Left lung (tissue), 10 donors: Measurements from ENCODE around the gene ELK3. TPM values are rescaled to one million over a fixed set of nuclear protein-coding genes. Genes with fewer than 3 reads are reported as not detected.

ENCODE experiments used
- ATAC-seq: fragments of 200-7000 bp; cut with Tn5 transposase; one replicate; pipeline ENCODE4 v1.9.1; 2020; ENCODE audit warnings: moderate library complexity
- DNase-seq, 4 donors: peaks; one replicate each; pipeline ENCODE4 v3.0.0-alpha.2; 2013 to 2020
- H3K27ac ChIP-seq, 2 donors: fragments of 200-600 bp; sonication (generic) in 1 of 2; one replicate each; pipeline versions ENCODE4 v1.5.0 to v1.8.0; 2020 to 2021
- H3K27me3 ChIP-seq, 2 donors: fragments of 200-600 bp; sonication (generic) in 1 of 2; one replicate each; pipeline versions ENCODE4 v1.5.0 to v1.8.0; 2020 to 2021
- H3K36me3 ChIP-seq, 2 donors: fragments of 200-600 bp; sonication (generic) in 1 of 2; one replicate each; pipeline versions ENCODE4 v1.5.0 to v1.8.0; 2020 to 2021
- H3K4me1 ChIP-seq, 2 donors: fragments of 200-600 bp; one replicate each; pipeline ENCODE4 v1.8.0; 2021
- H3K4me3 ChIP-seq, 2 donors: fragments of 200-600 bp; sonication (generic) in 1 of 2; one replicate each; pipeline versions ENCODE4 v1.5.0 to v1.8.0; 2020 to 2021; ENCODE audit warnings: mild to moderate bottlenecking in 1 of 2
- H3K9me3 ChIP-seq, 2 donors: fragments of 200-600 bp; sonication (generic) in 1 of 2; one replicate each; pipeline versions ENCODE4 v1.5.0 to v1.8.0; 2020 to 2021
- CTCF ChIP-seq, 2 donors: fragments of 200-600 bp; sonication (generic) in 1 of 2; IDR thresholded peaks; one replicate each; pipeline versions ENCODE4 v1.5.0 to v1.8.0; 2021; ENCODE audit warnings: antibody characterized with exemption in 2 of 2
- intact Hi-C, 2 donors: fragments of 100-400 bp; cut with DNase I; formaldehyde crosslinking; loops; one replicate each; pipeline versions ENCODE4 v1.11.2 to v1.14.2; 2022
- polyA plus RNA-seq, 6 donors: library from polyadenylated mRNA; unstranded; fragments of 120-200 nt; gene quantifications; one replicate each; pipeline ENCODE4 v1.2.1, GENCODE V29; 2013; ENCODE audit not compliant: insufficient read length in 6 of 6
- total RNA-seq, 2 donors: library from RNA; stranded (reverse); fragmentation: NEBNext Ultra II Directional; extraction: Animal tissue kit (Norgen Biotek cat#: 25700); gene quantifications; one replicate each; pipeline ENCODE4 v1.2.1, GENCODE V29; 2021
- donor health status: DM: no; HTN: yes; CAD: no.
- donor health status: DM: no; HTN: no; CAD: no.

Gene ELK3
- total and polyA plus RNA-seq, 8 donors: 39.1 to 91.7 (median 80.0) TPM

GRCh38 chr12:96260644-96261043, 66.5 kb downstream of the ELK3 start:
- Histone ChIP-seq H3K9me3 (no peaks in the 10 kb centered on the region), H3K4me3 (no peak overlapping the region), H3K27me3 (no peaks in the 10 kb centered on the region), H3K27ac (peak overlapping the region in 1 of 2 donors; percentile 23), H3K36me3 (peaks cover 0 to 79% of the 10 kb centered on the region in 2 donors), H3K4me1 (peaks cover 8 to 31% of the 10 kb centered on the region in 2 donors)
- intact Hi-C loops: no loop called here
- ATAC-seq (no peak), DNase-seq (no peak)
- TF ChIP-seq CTCF (IDR thresholded peaks at IDR 0.05): no peak

- DNase-seq (no peak), ATAC-seq (no peak)
- no peak overlapping the region for H3K4me3 ChIP-seq
- no peak for TF ChIP-seq CTCF (IDR thresholded peaks at IDR 0.05)
- intact Hi-C loops: no loop called here
- no peaks in the 10 kb centered on the region for H3K9me3 ChIP-seq
- no peak overlapping the region for H3K27ac ChIP-seq
- H3K27me3 ChIP-seq: no peaks in the 10 kb centered on the region
- peaks cover 0 to 76% of the 10 kb centered on the region in 2 donors for H3K36me3 ChIP-seq
- H3K4me1 ChIP-seq: peaks cover 8 to 31% of the 10 kb centered on the region in 2 donors
Measured at GRCh38 chr12:96261557-96261956, 67.4 kb downstream of the ELK3 start.

- Histone ChIP-seq H3K36me3 (peaks cover 0 to 71% of the 10 kb centered on the region in 2 donors), H3K27me3 (no peaks in the 10 kb centered on the region), H3K9me3 (no peaks in the 10 kb centered on the region), H3K4me3 (no peak overlapping the region), H3K27ac (peak overlapping the region; percentile 10 to 31), H3K4me1 (peaks cover 5 to 25% of the 10 kb centered on the region in 2 donors)
- intact Hi-C loops: no loop called here
- TF ChIP-seq CTCF (IDR thresholded peaks at IDR 0.05): no peak
- peak; percentile 83 for ATAC-seq
- DNase-seq: peak in 2 of 4 donors; percentile 23 to 39
Measured at GRCh38 chr12:96263449-96263902, 69.3 kb downstream of the ELK3 start.

GRCh38 chr12:96265400-96265799, 71.2 kb downstream of the ELK3 start:
- Histone ChIP-seq H3K36me3 (peaks cover 0 to 75% of the 10 kb centered on the region in 2 donors), H3K9me3 (no peaks in the 10 kb centered on the region), H3K27ac (no peak overlapping the region), H3K4me3 (no peak overlapping the region), H3K4me1 (peaks cover 5 to 20% of the 10 kb centered on the region in 2 donors), H3K27me3 (no peaks in the 10 kb centered on the region)
- ATAC-seq (no peak), DNase-seq (no peak)
- intact Hi-C loops: no loop called here
- no peak for TF ChIP-seq CTCF (IDR thresholded peaks at IDR 0.05)

GRCh38 chr12:96265836-96266235, 71.7 kb downstream of the ELK3 start:
- Histone ChIP-seq H3K4me1 (peaks cover 5 to 16% of the 10 kb centered on the region in 2 donors), H3K9me3 (no peaks in the 10 kb centered on the region), H3K27me3 (no peaks in the 10 kb centered on the region), H3K36me3 (peaks cover 0 to 75% of the 10 kb centered on the region in 2 donors), H3K27ac (no peak overlapping the region), H3K4me3 (no peak overlapping the region)
- intact Hi-C loops: no loop called here
- TF ChIP-seq CTCF (IDR thresholded peaks at IDR 0.05): no peak
- DNase-seq: no peak
- no peak for ATAC-seq
